ENCODE measurements around the gene GHRH. TPM values are rescaled to one million over a fixed set of nuclear protein-coding genes. Genes with fewer than 3 reads are reported as not detected.

Gene GHRH
- total and polyA plus RNA-seq, 4 donors, result not detected

- peaks cover 15 to 81% (median 67%) of the 10 kb centered on the region in 4 donors for H3K36me3 ChIP-seq (ENCODE audit: control insufficient read depth in 4 of 4, insufficient read depth in 3 of 4, low read depth in 1 of 4, low read length in 3 of 4)
- 93% methylated on average over 6 of the region's 6 CpGs for WGBS
- H3K4me3 ChIP-seq (ENCODE audit: low read depth in 1 of 3, low read length in 3 of 3), result no peak overlapping the region
- no peak overlapping the region for H3K9ac ChIP-seq (ENCODE audit: low read depth in 1 of 2, low read length in 2 of 2)
- H3K27ac ChIP-seq (ENCODE audit: low read depth in 1 of 2, low read length in 2 of 2), result no peak overlapping the region
- no peaks in the 10 kb centered on the region for H3K9me3 ChIP-seq (ENCODE audit: control insufficient read depth in 4 of 4, low read length in 3 of 4)
- H3K4me1 ChIP-seq (ENCODE audit: control insufficient read depth in 4 of 4, insufficient read depth in 4 of 4, low read length in 3 of 4), result peaks cover 0 to 5% (median 2%) of the 10 kb centered on the region in 4 donors
- no peak for DNase-seq (ENCODE audit: low spot score)
- TF ChIP-seq, protein P1, sequence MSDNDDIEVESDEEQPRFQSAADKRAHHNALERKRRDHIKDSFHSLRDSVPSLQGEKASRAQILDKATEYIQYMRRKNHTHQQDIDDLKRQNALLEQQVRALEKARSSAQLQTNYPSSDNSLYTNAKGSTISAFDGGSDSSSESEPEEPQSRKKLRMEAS (IDR thresholded peaks at IDR 0.05), result no peak
- TF ChIP-seq YY1 (IDR thresholded peaks at IDR 0.05), result no peak
- TF ChIP-seq, protein P2, sequence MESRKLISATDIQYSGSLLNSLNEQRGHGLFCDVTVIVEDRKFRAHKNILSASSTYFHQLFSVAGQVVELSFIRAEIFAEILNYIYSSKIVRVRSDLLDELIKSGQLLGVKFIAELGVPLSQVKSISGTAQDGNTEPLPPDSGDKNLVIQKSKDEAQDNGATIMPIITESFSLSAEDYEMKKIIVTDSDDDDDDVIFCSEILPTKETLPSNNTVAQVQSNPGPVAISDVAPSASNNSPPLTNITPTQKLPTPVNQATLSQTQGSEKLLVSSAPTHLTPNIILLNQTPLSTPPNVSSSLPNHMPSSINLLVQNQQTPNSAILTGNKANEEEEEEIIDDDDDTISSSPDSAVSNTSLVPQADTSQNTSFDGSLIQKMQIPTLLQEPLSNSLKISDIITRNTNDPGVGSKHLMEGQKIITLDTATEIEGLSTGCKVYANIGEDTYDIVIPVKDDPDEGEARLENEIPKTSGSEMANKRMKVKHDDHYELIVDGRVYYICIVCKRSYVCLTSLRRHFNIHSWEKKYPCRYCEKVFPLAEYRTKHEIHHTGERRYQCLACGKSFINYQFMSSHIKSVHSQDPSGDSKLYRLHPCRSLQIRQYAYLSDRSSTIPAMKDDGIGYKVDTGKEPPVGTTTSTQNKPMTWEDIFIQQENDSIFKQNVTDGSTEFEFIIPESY (IDR thresholded peaks at IDR 0.05), result no peak
- TF ChIP-seq EGR1 (IDR thresholded peaks at IDR 0.05; ENCODE audit: low read depth in 2 of 2), result no peak
- no peak for TF ChIP-seq ATF3 (IDR thresholded peaks at IDR 0.05)
- H3K27me3 ChIP-seq (ENCODE audit: control insufficient read depth in 4 of 4, insufficient read depth in 4 of 4, low read length in 3 of 4), result no peaks in the 10 kb centered on the region
Measured at GRCh38 chr20:37238426-37238825, 23.2 kb downstream of the GHRH start.

- no peaks in the 10 kb centered on the region for H3K27me3 ChIP-seq (ENCODE audit: control insufficient read depth in 4 of 4, insufficient read depth in 4 of 4, low read length in 3 of 4)
- H3K36me3 ChIP-seq (ENCODE audit: control insufficient read depth in 4 of 4, insufficient read depth in 3 of 4, low read depth in 1 of 4, low read length in 3 of 4), result peaks cover 15 to 88% (median 69%) of the 10 kb centered on the region in 4 donors
- no peak overlapping the region for H3K9ac ChIP-seq (ENCODE audit: low read depth in 1 of 2, low read length in 2 of 2)
- DNase-seq (ENCODE audit: low spot score), result no peak
- H3K9me3 ChIP-seq (ENCODE audit: control insufficient read depth in 4 of 4, low read length in 3 of 4), result no peaks in the 10 kb centered on the region
- WGBS, result 98% methylated on average over 5 of the region's 5 CpGs
- H3K4me3 ChIP-seq (ENCODE audit: low read depth in 1 of 3, low read length in 3 of 3), result no peak overlapping the region
- TF ChIP-seq FOXA2 (IDR thresholded peaks at IDR 0.05) (no peak), RAD21 (IDR thresholded peaks at IDR 0.05) (no peak), SP1 (IDR thresholded peaks at IDR 0.05) (no peak), YY1 (IDR thresholded peaks at IDR 0.05) (no peak), HNF4G (IDR thresholded peaks at IDR 0.05) (no peak), JUND (IDR thresholded peaks at IDR 0.05) (no peak), GABPA (IDR thresholded peaks at IDR 0.05 in 1 of 2, conservative IDR thresholded peaks at IDR 0.05 in 1 of 2) (no peak), NR2F2 (IDR thresholded peaks at IDR 0.05) (no peak)
- TF ChIP-seq, protein P3, sequence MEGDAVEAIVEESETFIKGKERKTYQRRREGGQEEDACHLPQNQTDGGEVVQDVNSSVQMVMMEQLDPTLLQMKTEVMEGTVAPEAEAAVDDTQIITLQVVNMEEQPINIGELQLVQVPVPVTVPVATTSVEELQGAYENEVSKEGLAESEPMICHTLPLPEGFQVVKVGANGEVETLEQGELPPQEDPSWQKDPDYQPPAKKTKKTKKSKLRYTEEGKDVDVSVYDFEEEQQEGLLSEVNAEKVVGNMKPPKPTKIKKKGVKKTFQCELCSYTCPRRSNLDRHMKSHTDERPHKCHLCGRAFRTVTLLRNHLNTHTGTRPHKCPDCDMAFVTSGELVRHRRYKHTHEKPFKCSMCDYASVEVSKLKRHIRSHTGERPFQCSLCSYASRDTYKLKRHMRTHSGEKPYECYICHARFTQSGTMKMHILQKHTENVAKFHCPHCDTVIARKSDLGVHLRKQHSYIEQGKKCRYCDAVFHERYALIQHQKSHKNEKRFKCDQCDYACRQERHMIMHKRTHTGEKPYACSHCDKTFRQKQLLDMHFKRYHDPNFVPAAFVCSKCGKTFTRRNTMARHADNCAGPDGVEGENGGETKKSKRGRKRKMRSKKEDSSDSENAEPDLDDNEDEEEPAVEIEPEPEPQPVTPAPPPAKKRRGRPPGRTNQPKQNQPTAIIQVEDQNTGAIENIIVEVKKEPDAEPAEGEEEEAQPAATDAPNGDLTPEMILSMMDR (IDR thresholded peaks at IDR 0.05; ENCODE audit: low read depth, low read length, missing input control), result no peak
- TF ChIP-seq, protein P2 (IDR thresholded peaks at IDR 0.05), result no peak
- TF ChIP-seq, protein P1 (IDR thresholded peaks at IDR 0.05), result no peak
- peaks cover 0 to 4% (median 0%) of the 10 kb centered on the region in 4 donors for H3K4me1 ChIP-seq (ENCODE audit: control insufficient read depth in 4 of 4, insufficient read depth in 4 of 4, low read length in 3 of 4)
- H3K27ac ChIP-seq (ENCODE audit: low read depth in 1 of 2, low read length in 2 of 2), result no peak overlapping the region
Measured at GRCh38 chr20:37237656-37238055, 24.0 kb downstream of the GHRH start.

Data from liver (tissue), 9 donors.